OCI-LY7 (cell line): ENCODE results near the gene SASH1. TPM values are rescaled to one million over a fixed set of nuclear protein-coding genes. Genes with fewer than 3 reads are reported as not detected.
"Not testable (repeated sequence)": the region's sequence is repeated elsewhere in the genome, so short reads cannot be mapped to it uniquely, and the experiment has no call there.

Experiments used
- BruUV-seq: library from RNA; stranded (reverse); fragments of 400-500 nt; replicated peaks from 2 replicates; lab custom pipeline; 2021; lab: Mats Ljungman, UMichigan
- CTCF ChIA-PET: fragments of 300-600 bp; sonication (Branson Sonifier 250); formaldehyde crosslinking; loops from one replicate; lab custom pipeline; 2022; ENCODE audit warnings: antibody characterized with exemption; ENCODE audit not compliant: unreplicated experiment; lab: Charles Lee
- POLR2A ChIA-PET: fragments of 300-600 bp; sonication (Branson Sonifier 250); formaldehyde crosslinking; loops from one replicate; lab custom pipeline; 2022; ENCODE audit warnings: antibody characterized with exemption; lab: Charles Lee
- DNase-seq: peaks from one replicate; pipeline ENCODE4 v3.0.0-alpha.2; 2015; ENCODE audit warnings: low spot score
- H2AFZ ChIP-seq: fragments of 200-600 bp; sonication (generic), shearing (Covaris generic); 2 replicates; pipeline ENCODE4 v1.6.1; 2014; ENCODE audit warnings: mild to moderate bottlenecking, antibody characterized with exemption, low read length, moderate library complexity
- H3K27ac ChIP-seq: fragments of 200-600 bp; sonication (generic); 2 replicates; pipeline ENCODE4 v1.5.1; 2014; ENCODE audit warnings: mixed run types, low read depth, mild to moderate bottlenecking, moderate library complexity, low read length, inconsistent platforms; ENCODE audit not compliant: poor library complexity, severe bottlenecking
- H3K36me3 ChIP-seq: fragments of 200-600 bp; sonication (generic); 2 replicates; pipeline ENCODE4 v1.6.1; 2014; ENCODE audit warnings: mild to moderate bottlenecking, antibody characterized with exemption, low read length, moderate library complexity, mixed read lengths; ENCODE audit not compliant: insufficient read depth
- H3K4me1 ChIP-seq: fragments of 200-600 bp; sonication (generic); 2 replicates; pipeline ENCODE4 v1.5.1; 2014; ENCODE audit warnings: mild to moderate bottlenecking, low read length; ENCODE audit not compliant: insufficient read depth, poor library complexity, severe bottlenecking
- H3K4me2 ChIP-seq: fragments of 200-600 bp; sonication (generic); 2 replicates; pipeline ENCODE4 v1.6.1; 2014; ENCODE audit warnings: mild to moderate bottlenecking, low read length
- H3K4me3 ChIP-seq: fragments of 200-600 bp; sonication (generic); 2 replicates; pipeline ENCODE4 v1.5.1; 2014; ENCODE audit warnings: mild to moderate bottlenecking, low read depth, low read length; ENCODE audit not compliant: poor library complexity, severe bottlenecking
- H3K79me2 ChIP-seq: fragments of 200-600 bp; sonication (generic); 2 replicates; pipeline ENCODE4 v1.6.1; 2016; ENCODE audit warnings: low read depth, mild to moderate bottlenecking, low read length, moderate library complexity, mixed read lengths; ENCODE audit not compliant: insufficient read depth
- H3K9me2 ChIP-seq: fragments of 200-600 bp; sonication (generic); 2 replicates; pipeline ENCODE4 v1.6.1; 2016; ENCODE audit warnings: mild to moderate bottlenecking, low read length, mixed read lengths; ENCODE audit not compliant: insufficient read depth
- H3K9me3 ChIP-seq: fragments of 200-600 bp; sonication (generic); 2 replicates; pipeline ENCODE4 v1.6.1; 2014; ENCODE audit warnings: mild to moderate bottlenecking, mixed run types, low read length, mixed read lengths
- H4K20me1 ChIP-seq: fragments of 200-600 bp; sonication (generic); 2 replicates; pipeline ENCODE4 v1.6.1; 2014; ENCODE audit warnings: mild to moderate bottlenecking, antibody characterized with exemption, low read length, moderate library complexity, mixed read lengths; ENCODE audit not compliant: insufficient read depth
- EZH2phosphoT487 ChIP-seq: fragments of 200-600 bp; sonication (generic); IDR thresholded peaks from 2 replicates; pipeline ENCODE4 v1.6.1; 2018; ENCODE audit warnings: low read depth, borderline replicate concordance, mild to moderate bottlenecking, mixed run types, antibody characterized with exemption, low read length, moderate library complexity, mixed read lengths
- intact Hi-C: fragments of 100-400 bp; cut with micrococcal nuclease; formaldehyde crosslinking; loops from one replicate; pipeline ENCODE4 v1.10.0; 2022; ENCODE audit not compliant: unreplicated experiment
- total RNA-seq, 2 experiments: library from RNA; depleted of rRNA in 1 of 2; stranded (reverse); fragments of >200 nt in 1 of 2; shearing (Covaris generic) in 1 of 2; gene quantifications; 2 replicates each; pipeline ENCODE4 v1.2.3, GENCODE V29; 2014 to 2022
- TF ChIP-seq, protein P1 (sequence below): fragments of 200-600 bp; sonication (generic); conservative IDR thresholded peaks from 2 replicates; pipeline ENCODE4 v1.5.1; 2014; ENCODE audit warnings: mild to moderate bottlenecking, antibody characterized with exemption, low read length, moderate library complexity, mixed read lengths

The SASH1 gene
- total RNA-seq, 2 experiments from 2014 or later, result not detected

DNA sequence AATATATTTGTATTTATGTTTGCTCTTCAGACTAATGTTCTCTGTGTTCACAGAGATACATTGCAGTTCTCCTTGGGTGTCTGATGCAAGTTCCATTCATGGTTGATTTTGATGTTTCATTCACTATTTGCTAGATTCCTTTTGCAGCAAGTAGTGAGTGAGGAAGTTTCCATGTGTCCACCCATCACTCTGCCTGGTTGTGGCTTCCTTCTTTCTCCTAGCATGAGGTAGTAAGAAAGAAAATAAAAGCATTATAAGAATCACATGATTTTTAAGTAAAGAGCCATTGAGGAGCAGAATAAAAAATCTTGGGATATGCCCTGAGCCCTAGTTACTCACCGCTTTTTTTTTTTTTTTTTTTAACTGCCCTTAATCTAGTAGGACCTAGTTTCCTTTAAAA lies 8.7 kb downstream of the SASH1 start:
- intact Hi-C loops, result no loop called here
- ChIA-PET CTCF (no interaction called here), POLR2A (no interaction called here)
- Histone ChIP-seq H3K9me3 (no peaks in the 10 kb centered on the region), H3K9me2 (no peaks in the 10 kb centered on the region), H3K4me2 (no peak overlapping the region), H3K27ac (no peak overlapping the region), H3K4me1 (no peaks in the 10 kb centered on the region), H3K4me3 (no peak overlapping the region), H2AFZ (no peak overlapping the region), H3K79me2 (no peaks in the 10 kb centered on the region), H4K20me1 (no peaks in the 10 kb centered on the region), H3K36me3 (no peaks in the 10 kb centered on the region)
- no TSS peak for BruUV-seq
- DNase-seq, result no peak
- TF ChIP-seq, protein P1, sequence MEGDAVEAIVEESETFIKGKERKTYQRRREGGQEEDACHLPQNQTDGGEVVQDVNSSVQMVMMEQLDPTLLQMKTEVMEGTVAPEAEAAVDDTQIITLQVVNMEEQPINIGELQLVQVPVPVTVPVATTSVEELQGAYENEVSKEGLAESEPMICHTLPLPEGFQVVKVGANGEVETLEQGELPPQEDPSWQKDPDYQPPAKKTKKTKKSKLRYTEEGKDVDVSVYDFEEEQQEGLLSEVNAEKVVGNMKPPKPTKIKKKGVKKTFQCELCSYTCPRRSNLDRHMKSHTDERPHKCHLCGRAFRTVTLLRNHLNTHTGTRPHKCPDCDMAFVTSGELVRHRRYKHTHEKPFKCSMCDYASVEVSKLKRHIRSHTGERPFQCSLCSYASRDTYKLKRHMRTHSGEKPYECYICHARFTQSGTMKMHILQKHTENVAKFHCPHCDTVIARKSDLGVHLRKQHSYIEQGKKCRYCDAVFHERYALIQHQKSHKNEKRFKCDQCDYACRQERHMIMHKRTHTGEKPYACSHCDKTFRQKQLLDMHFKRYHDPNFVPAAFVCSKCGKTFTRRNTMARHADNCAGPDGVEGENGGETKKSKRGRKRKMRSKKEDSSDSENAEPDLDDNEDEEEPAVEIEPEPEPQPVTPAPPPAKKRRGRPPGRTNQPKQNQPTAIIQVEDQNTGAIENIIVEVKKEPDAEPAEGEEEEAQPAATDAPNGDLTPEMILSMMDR, result no peak
- no peak for TF ChIP-seq EZH2phosphoT487

DNA sequence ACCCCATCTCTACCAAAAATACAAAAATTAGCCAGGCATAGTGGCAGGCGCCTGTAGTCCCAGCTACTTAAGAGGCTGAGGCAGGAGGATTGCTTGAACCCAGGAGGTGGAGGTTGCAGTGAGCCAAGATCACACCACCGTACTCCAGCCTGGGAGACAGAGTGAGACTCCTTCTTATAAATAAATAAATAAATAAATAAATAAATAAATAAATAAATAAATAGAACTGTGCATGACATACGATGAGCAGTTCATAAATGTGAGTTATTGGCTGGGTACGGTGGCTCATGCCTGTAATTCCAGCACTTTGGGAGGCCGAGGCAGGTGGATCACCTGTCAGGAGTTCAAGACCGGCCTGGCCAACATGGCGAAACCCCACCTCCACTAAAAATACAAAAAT lies 9.8 kb downstream of the SASH1 start:
- H3K36me3 ChIP-seq, H2AFZ ChIP-seq, H4K20me1 ChIP-seq, BruUV-seq, H3K9me2 ChIP-seq, H3K79me2 ChIP-seq, DNase-seq, H3K27ac ChIP-seq, intact Hi-C loops, H3K9me3 ChIP-seq, H3K4me3 ChIP-seq, CTCF ChIA-PET, H3K4me1 ChIP-seq, H3K4me2 ChIP-seq: not testable (repeated sequence)
- POLR2A ChIA-PET, result interaction anchor here (0.7 kb wide), 1 partner anchor 1930 kb away, joined by 6 read pairs; no protein-coding TSS in a partner anchor

DNA sequence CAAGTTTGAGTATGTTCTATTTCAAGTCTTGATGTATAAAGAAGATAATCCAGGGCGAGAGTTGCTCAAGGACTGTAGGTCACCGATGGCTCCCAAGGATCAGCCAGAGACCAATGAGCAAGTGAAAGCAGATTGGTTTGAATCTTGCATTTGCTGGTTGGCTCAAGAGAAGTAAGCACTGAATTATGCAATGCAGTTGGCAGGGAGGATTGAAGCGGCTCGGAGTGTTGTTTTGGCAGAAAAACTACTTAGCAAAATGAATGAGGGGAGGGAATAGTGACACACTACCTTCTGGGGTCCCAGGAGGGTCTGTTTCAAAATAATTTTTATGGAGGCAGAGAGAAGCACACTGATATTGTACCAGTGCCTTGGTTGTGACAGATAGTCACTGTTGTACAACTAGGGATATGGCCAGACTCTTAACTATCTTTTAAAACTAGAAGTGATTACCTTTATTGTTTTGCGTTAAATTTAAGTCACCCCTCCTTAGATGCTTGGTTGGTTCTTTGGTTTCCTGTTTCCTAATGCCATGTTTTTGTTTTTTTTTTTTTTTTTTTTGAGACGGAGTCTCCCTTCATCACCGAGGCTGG lies 15.7 kb downstream of the SASH1 start:
- Histone ChIP-seq H2AFZ (no peak overlapping the region), H3K79me2 (no peaks in the 10 kb centered on the region), H3K9me3 (no peaks in the 10 kb centered on the region), H3K27ac (no peak overlapping the region), H4K20me1 (no peaks in the 10 kb centered on the region), H3K36me3 (no peaks in the 10 kb centered on the region), H3K9me2 (no peaks in the 10 kb centered on the region), H3K4me1 (no peaks in the 10 kb centered on the region), H3K4me3 (no peak overlapping the region), H3K4me2 (no peak overlapping the region)
- POLR2A ChIA-PET, result interaction anchor here (0.6 kb wide), 1 partner anchor 91 kb away, joined by 4 read pairs; no protein-coding TSS in a partner anchor
- no TSS peak for BruUV-seq
- intact Hi-C loops, result no loop called here
- TF ChIP-seq, protein P1, result no peak
- no peak for TF ChIP-seq EZH2phosphoT487
- no peak for DNase-seq
- CTCF ChIA-PET, result no interaction called here
